Karpas-422 (cell line): ENCODE data around the gene PALM. TPM values are rescaled to one million over a fixed set of nuclear protein-coding genes. Genes with fewer than 3 reads are reported as not detected.
A peak's percentile ranks its signal among the peaks of the same experiment; 100 is the strongest.

Experiments
- DNase-seq: peaks from one replicate; pipeline ENCODE4 v3.0.0-alpha.2; 2015
- H2AFZ ChIP-seq: fragments of 200-600 bp; sonication (generic); 2 replicates; pipeline ENCODE4 v1.6.1; 2014; ENCODE audit warnings: antibody characterized with exemption, low read length, mixed read lengths
- H3K27ac ChIP-seq: fragments of 200-600 bp; sonication (generic); 2 replicates; pipeline ENCODE4 v1.5.1; 2014; ENCODE audit warnings: mild to moderate bottlenecking, low read length, moderate library complexity
- H3K27me3 ChIP-seq: fragments of 200-600 bp; sonication (generic); 2 replicates; pipeline ENCODE4 v1.6.1; 2014; ENCODE audit warnings: low read length, mixed read lengths
- H3K36me3 ChIP-seq: fragments of 200-600 bp; sonication (generic); 2 replicates; pipeline ENCODE4 v1.6.1; 2014; ENCODE audit warnings: low read length, mixed read lengths; ENCODE audit not compliant: insufficient read depth
- H3K4me1 ChIP-seq: fragments of 200-600 bp; sonication (generic); 2 replicates; pipeline ENCODE4 v1.6.1; 2014; ENCODE audit warnings: mild to moderate bottlenecking, low read length, mixed read lengths
- H3K4me2 ChIP-seq: fragments of 200-600 bp; sonication (generic); 2 replicates; pipeline ENCODE4 v1.6.1; 2014; ENCODE audit warnings: low read length, low read depth, mild to moderate bottlenecking; ENCODE audit not compliant: poor library complexity, severe bottlenecking
- H3K4me3 ChIP-seq: fragments of 200-600 bp; sonication (generic); 2 replicates; pipeline ENCODE4 v1.5.1; 2014; ENCODE audit warnings: mild to moderate bottlenecking, antibody characterized with exemption, low read length, mixed read lengths
- H3K79me2 ChIP-seq: fragments of 200-600 bp; sonication (generic); 2 replicates; pipeline ENCODE4 v1.6.1; 2014; ENCODE audit warnings: mild to moderate bottlenecking, low read length, mixed read lengths
- H3K9ac ChIP-seq: fragments of 200-600 bp; sonication (generic); 2 replicates; pipeline ENCODE4 v1.6.0; 2014; ENCODE audit warnings: low read length
- H3K9me2 ChIP-seq: fragments of 200-600 bp; sonication (generic), shearing (Covaris generic); replicated peaks from 2 replicates; pipeline ENCODE4 v1.6.0; 2014; ENCODE audit warnings: mild to moderate bottlenecking, low read length, moderate library complexity; ENCODE audit not compliant: insufficient read depth
- H3K9me3 ChIP-seq: fragments of 300-700, 200-600 bp; sonication (generic); 2 replicates; pipeline ENCODE4 v1.6.1; 2014; ENCODE audit warnings: low read length, mixed read lengths
- H4K20me1 ChIP-seq: fragments of 200-600 bp; sonication (generic); 2 replicates; pipeline ENCODE4 v1.6.1; 2014; ENCODE audit warnings: mild to moderate bottlenecking, antibody characterized with exemption, low read length, low read depth; ENCODE audit not compliant: insufficient read depth
- total RNA-seq: library from RNA; depleted of rRNA; stranded (reverse); fragments of >200 nt; shearing (Covaris generic); gene quantifications from 2 replicates; pipeline ENCODE4 v1.2.3, GENCODE V29; 2014; ENCODE audit warnings: low replicate concordance

PALM gene
- total RNA-seq, 1 experiment from 2014 or later: 3.5 TPM

- no peaks in the 10 kb centered on the region for H3K4me1 ChIP-seq
Observed at GRCh38 chr19:731000-731399, 22.3 kb downstream of the PALM start.

GRCh38 chr19:732148-733069 is 23.7 kb downstream of the PALM start:
- H3K4me2 ChIP-seq: no peak overlapping the region
- H3K27me3 ChIP-seq: no peaks in the 10 kb centered on the region
- no peak for DNase-seq
- no peaks in the 10 kb centered on the region for H3K79me2 ChIP-seq
- no peak overlapping the region for H3K4me3 ChIP-seq
- H3K9ac ChIP-seq: no peak overlapping the region
- no peaks in the 10 kb centered on the region for H3K36me3 ChIP-seq
- H2AFZ ChIP-seq: no peak overlapping the region
- H3K4me1 ChIP-seq: no peaks in the 10 kb centered on the region
- no peaks in the 10 kb centered on the region for H4K20me1 ChIP-seq
- H3K9me2 ChIP-seq: no peaks in the 10 kb centered on the region
- no peak overlapping the region for H3K27ac ChIP-seq
- no peaks in the 10 kb centered on the region for H3K9me3 ChIP-seq

More at GRCh38 chr19:731000-731399, 22.3 kb downstream of the PALM start:
- Histone ChIP-seq H3K27me3 (no peaks in the 10 kb centered on the region), H3K9ac (no peak overlapping the region), H3K36me3 (no peaks in the 10 kb centered on the region), H3K9me3 (no peaks in the 10 kb centered on the region), H4K20me1 (no peaks in the 10 kb centered on the region), H3K4me2 (no peak overlapping the region), H3K27ac (no peak overlapping the region), H3K4me3 (no peak overlapping the region), H3K9me2 (no peaks in the 10 kb centered on the region), H2AFZ (no peak overlapping the region), H3K79me2 (no peaks in the 10 kb centered on the region)
- no peak for DNase-seq

- no peaks in the 10 kb centered on the region for H3K9me3 ChIP-seq
Observed at GRCh38 chr19:734716-735115, 26.0 kb downstream of the PALM start.

GRCh38 chr19:736125-736524 is 27.4 kb downstream of the PALM start:
- DNase-seq: no peak
- Histone ChIP-seq H2AFZ (no peak overlapping the region), H3K27ac (no peak overlapping the region), H3K9me3 (no peaks in the 10 kb centered on the region), H3K9me2 (no peaks in the 10 kb centered on the region), H3K36me3 (no peaks in the 10 kb centered on the region), H3K4me1 (no peaks in the 10 kb centered on the region), H3K4me2 (no peak overlapping the region), H3K9ac (no peak overlapping the region), H3K27me3 (no peaks in the 10 kb centered on the region), H4K20me1 (no peaks in the 10 kb centered on the region), H3K4me3 (no peak overlapping the region), H3K79me2 (no peaks in the 10 kb centered on the region)

More at GRCh38 chr19:734716-735115, 26.0 kb downstream of the PALM start:
- Histone ChIP-seq H3K36me3 (no peaks in the 10 kb centered on the region), H3K9me2 (no peaks in the 10 kb centered on the region), H3K27ac (no peak overlapping the region), H2AFZ (no peak overlapping the region), H3K4me3 (no peak overlapping the region), H3K27me3 (no peaks in the 10 kb centered on the region), H4K20me1 (no peaks in the 10 kb centered on the region), H3K79me2 (no peaks in the 10 kb centered on the region), H3K4me2 (no peak overlapping the region), H3K9ac (no peak overlapping the region), H3K4me1 (no peaks in the 10 kb centered on the region)
- no peak for DNase-seq

- H3K9me3 ChIP-seq: no peaks in the 10 kb centered on the region
- H3K27me3 ChIP-seq: no peaks in the 10 kb centered on the region
- H3K4me3 ChIP-seq: no peak overlapping the region
- H3K27ac ChIP-seq: no peak overlapping the region
- no peaks in the 10 kb centered on the region for H3K4me1 ChIP-seq
- peak; percentile 80 for DNase-seq
- H3K79me2 ChIP-seq: no peaks in the 10 kb centered on the region
- no peak overlapping the region for H3K4me2 ChIP-seq
- H2AFZ ChIP-seq: no peak overlapping the region
- H4K20me1 ChIP-seq: no peaks in the 10 kb centered on the region
- H3K36me3 ChIP-seq: no peaks in the 10 kb centered on the region
- no peak overlapping the region for H3K9ac ChIP-seq
- H3K9me2 ChIP-seq: no peaks in the 10 kb centered on the region
Observed at GRCh38 chr19:737591-738093, 28.9 kb downstream of the PALM start.

- Histone ChIP-seq H3K27me3 (no peaks in the 10 kb centered on the region), H3K9me2 (no peaks in the 10 kb centered on the region), H3K9ac (no peak overlapping the region), H3K4me1 (no peaks in the 10 kb centered on the region), H3K79me2 (no peaks in the 10 kb centered on the region), H3K27ac (no peak overlapping the region), H4K20me1 (no peaks in the 10 kb centered on the region), H3K4me3 (no peak overlapping the region), H3K36me3 (no peaks in the 10 kb centered on the region), H3K4me2 (no peak overlapping the region), H3K9me3 (no peaks in the 10 kb centered on the region), H2AFZ (no peak overlapping the region)
- no peak for DNase-seq
Observed at GRCh38 chr19:738509-739128, 29.9 kb downstream of the PALM start.

GRCh38 chr19:739998-740715 is 31.4 kb downstream of the PALM start:
- Histone ChIP-seq H3K9ac (no peak overlapping the region), H3K4me2 (no peak overlapping the region)

More at GRCh38 chr19:739998-740715, 31.4 kb downstream of the PALM start:
- H3K4me1 ChIP-seq: no peaks in the 10 kb centered on the region
- no peak for DNase-seq
- no peaks in the 10 kb centered on the region for H4K20me1 ChIP-seq
- H3K79me2 ChIP-seq: no peaks in the 10 kb centered on the region
- no peak overlapping the region for H3K4me3 ChIP-seq
- H3K36me3 ChIP-seq: no peaks in the 10 kb centered on the region
- H3K27me3 ChIP-seq: no peaks in the 10 kb centered on the region
- H3K9me2 ChIP-seq: no peaks in the 10 kb centered on the region
- no peak overlapping the region for H3K27ac ChIP-seq
- no peak overlapping the region for H2AFZ ChIP-seq
- H3K9me3 ChIP-seq: no peaks in the 10 kb centered on the region
